Measurements from ENCODE around the gene ARNT2.

The ARNT2 gene

GRCh38 chr15:80584973-80585525 lies 180.9 kb downstream of the ARNT2 start:
- H3K4me3 ChIP-seq (ENCODE audit: insufficient read depth in 1 of 2, low read depth in 1 of 2, low read length in 2 of 2): no peak overlapping the region
- H3K27me3 ChIP-seq (ENCODE audit: control insufficient read depth in 1 of 2, insufficient read depth in 1 of 2, low read length in 2 of 2): no peaks in the 10 kb centered on the region
- H3K9me3 ChIP-seq (ENCODE audit: control insufficient read depth, low read length): no peaks in the 10 kb centered on the region
- WGBS: 87% methylated on average over 3 of the region's 3 CpGs
- H3K4me2 ChIP-seq (ENCODE audit: low read length, poor library complexity, severe bottlenecking): no peak overlapping the region
- peaks cover 17% of the 10 kb centered on the region for H3K4me1 ChIP-seq (ENCODE audit: control insufficient read depth, insufficient read depth, low read depth, low read length)
- no peak overlapping the region for H3K27ac ChIP-seq (ENCODE audit: low read length, poor library complexity, severe bottlenecking)
- H4K8ac ChIP-seq (ENCODE audit: low read length): no peak overlapping the region
- H2AK5ac ChIP-seq (ENCODE audit: low read length, severe bottlenecking): no peak overlapping the region
- H3K14ac ChIP-seq (ENCODE audit: low read length in 2 of 2): no peak overlapping the region
- H2AFZ ChIP-seq (ENCODE audit: low read depth, low read length): no peak overlapping the region
- H2BK15ac ChIP-seq (ENCODE audit: low read depth, poor library complexity, severe bottlenecking): no peak overlapping the region
- H3K23ac ChIP-seq (ENCODE audit: low read length in 2 of 2): no peak overlapping the region
- DNase-seq: no peak
- no peak overlapping the region for H4K91ac ChIP-seq (ENCODE audit: low read length)
- H3K18ac ChIP-seq (ENCODE audit: low read depth in 1 of 2, low read length in 2 of 2): no peak overlapping the region
- H2BK120ac ChIP-seq (ENCODE audit: low read depth, low read length): no peak overlapping the region
- H2BK5ac ChIP-seq (ENCODE audit: low read depth, low read length, poor library complexity, severe bottlenecking): no peak overlapping the region
- no peak overlapping the region for H2BK12ac ChIP-seq (ENCODE audit: low read length in 2 of 2)
- no peak overlapping the region for H3K9ac ChIP-seq (ENCODE audit: low read length)
- peaks cover 47 to 48% of the 10 kb centered on the region in 2 experiments for H3K36me3 ChIP-seq (ENCODE audit: control insufficient read depth in 1 of 2, insufficient read depth in 2 of 2, low read depth in 1 of 2, low read length in 2 of 2)
- H3K79me1 ChIP-seq (replicated peaks; ENCODE audit: low read length, poor library complexity, severe bottlenecking): no peaks in the 10 kb centered on the region
- no peak overlapping the region for H3K4ac ChIP-seq (ENCODE audit: low read depth in 1 of 2, low read length in 2 of 2)

GRCh38 chr15:80585544-80586018 lies 181.4 kb downstream of the ARNT2 start:
- H3K4me3 ChIP-seq (ENCODE audit: insufficient read depth in 1 of 2, low read depth in 1 of 2, low read length in 2 of 2): no peak overlapping the region
- H3K4me1 ChIP-seq (ENCODE audit: control insufficient read depth, insufficient read depth, low read depth, low read length): peaks cover 12% of the 10 kb centered on the region
- no peak overlapping the region for H3K14ac ChIP-seq (ENCODE audit: low read length in 2 of 2)
- no peak overlapping the region for H2BK15ac ChIP-seq (ENCODE audit: low read depth, poor library complexity, severe bottlenecking)
- peaks cover 44 to 46% of the 10 kb centered on the region in 2 experiments for H3K36me3 ChIP-seq (ENCODE audit: control insufficient read depth in 1 of 2, insufficient read depth in 2 of 2, low read depth in 1 of 2, low read length in 2 of 2)
- no peak overlapping the region for H2BK120ac ChIP-seq (ENCODE audit: low read depth, low read length)
- H3K18ac ChIP-seq (ENCODE audit: low read depth in 1 of 2, low read length in 2 of 2): no peak overlapping the region
- H3K4me2 ChIP-seq (ENCODE audit: low read length, poor library complexity, severe bottlenecking): no peak overlapping the region
- H3K9me3 ChIP-seq (ENCODE audit: control insufficient read depth, low read length): no peaks in the 10 kb centered on the region
- no peak overlapping the region for H3K23ac ChIP-seq (ENCODE audit: low read length in 2 of 2)
- no peaks in the 10 kb centered on the region for H3K27me3 ChIP-seq (ENCODE audit: control insufficient read depth in 1 of 2, insufficient read depth in 1 of 2, low read length in 2 of 2)
- no peak overlapping the region for H3K4ac ChIP-seq (ENCODE audit: low read depth in 1 of 2, low read length in 2 of 2)
- no peak for DNase-seq
- H2BK12ac ChIP-seq (ENCODE audit: low read length in 2 of 2): no peak overlapping the region
- H4K8ac ChIP-seq (ENCODE audit: low read length): no peak overlapping the region
- 90% methylated on average over 6 of the region's 6 CpGs for WGBS
- no peak overlapping the region for H3K27ac ChIP-seq (ENCODE audit: low read length, poor library complexity, severe bottlenecking)
- H2BK5ac ChIP-seq (ENCODE audit: low read depth, low read length, poor library complexity, severe bottlenecking): no peak overlapping the region
- no peak overlapping the region for H2AFZ ChIP-seq (ENCODE audit: low read depth, low read length)
- H3K9ac ChIP-seq (ENCODE audit: low read length): no peak overlapping the region
- H3K79me1 ChIP-seq (replicated peaks; ENCODE audit: low read length, poor library complexity, severe bottlenecking): no peaks in the 10 kb centered on the region
- H2AK5ac ChIP-seq (ENCODE audit: low read length, severe bottlenecking): no peak overlapping the region
- H4K91ac ChIP-seq (ENCODE audit: low read length): no peak overlapping the region

- Histone ChIP-seq H3K79me1 (replicated peaks; ENCODE audit: low read length, poor library complexity, severe bottlenecking) (no peaks in the 10 kb centered on the region), H3K36me3 (ENCODE audit: control insufficient read depth in 1 of 2, insufficient read depth in 2 of 2, low read depth in 1 of 2, low read length in 2 of 2) (peaks cover 40 to 45% of the 10 kb centered on the region in 2 experiments), H3K4me2 (ENCODE audit: low read length, poor library complexity, severe bottlenecking) (no peak overlapping the region), H2AK5ac (ENCODE audit: low read length, severe bottlenecking) (no peak overlapping the region), H3K27ac (ENCODE audit: low read length, poor library complexity, severe bottlenecking) (no peak overlapping the region), H3K4me3 (ENCODE audit: insufficient read depth in 1 of 2, low read depth in 1 of 2, low read length in 2 of 2) (no peak overlapping the region), H2AFZ (ENCODE audit: low read depth, low read length) (no peak overlapping the region), H3K27me3 (ENCODE audit: control insufficient read depth in 1 of 2, insufficient read depth in 1 of 2, low read length in 2 of 2) (no peaks in the 10 kb centered on the region), H2BK5ac (ENCODE audit: low read depth, low read length, poor library complexity, severe bottlenecking) (no peak overlapping the region), H3K4ac (ENCODE audit: low read depth in 1 of 2, low read length in 2 of 2) (no peak overlapping the region), H3K9me3 (ENCODE audit: control insufficient read depth, low read length) (no peaks in the 10 kb centered on the region), H4K91ac (ENCODE audit: low read length) (no peak overlapping the region), H2BK15ac (ENCODE audit: low read depth, poor library complexity, severe bottlenecking) (no peak overlapping the region), H2BK12ac (ENCODE audit: low read length in 2 of 2) (no peak overlapping the region), H3K4me1 (ENCODE audit: control insufficient read depth, insufficient read depth, low read depth, low read length) (peaks cover 12% of the 10 kb centered on the region), H3K23ac (ENCODE audit: low read length in 2 of 2) (no peak overlapping the region), H3K14ac (ENCODE audit: low read length in 2 of 2) (no peak overlapping the region), H3K9ac (ENCODE audit: low read length) (no peak overlapping the region), H2BK120ac (ENCODE audit: low read depth, low read length) (no peak overlapping the region), H3K18ac (ENCODE audit: low read depth in 1 of 2, low read length in 2 of 2) (no peak overlapping the region), H4K8ac (ENCODE audit: low read length) (no peak overlapping the region)
- no peak for DNase-seq
- WGBS: 90% methylated on average over 4 of the region's 4 CpGs
Measured at GRCh38 chr15:80586161-80586560, 182.0 kb downstream of the ARNT2 start.

- no peak for DNase-seq
- Histone ChIP-seq H2BK5ac (ENCODE audit: low read depth, low read length, poor library complexity, severe bottlenecking) (no peak overlapping the region), H3K14ac (ENCODE audit: low read length in 2 of 2) (no peak overlapping the region), H3K36me3 (ENCODE audit: control insufficient read depth in 1 of 2, insufficient read depth in 2 of 2, low read depth in 1 of 2, low read length in 2 of 2) (peaks cover 44 to 48% of the 10 kb centered on the region in 2 experiments), H4K8ac (ENCODE audit: low read length) (no peak overlapping the region), H3K9ac (ENCODE audit: low read length) (no peak overlapping the region), H3K4me2 (ENCODE audit: low read length, poor library complexity, severe bottlenecking) (no peak overlapping the region), H3K4ac (ENCODE audit: low read depth in 1 of 2, low read length in 2 of 2) (no peak overlapping the region), H3K23ac (ENCODE audit: low read length in 2 of 2) (no peak overlapping the region), H3K27ac (ENCODE audit: low read length, poor library complexity, severe bottlenecking) (no peak overlapping the region), H2AFZ (ENCODE audit: low read depth, low read length) (no peak overlapping the region), H3K9me3 (ENCODE audit: control insufficient read depth, low read length) (no peaks in the 10 kb centered on the region), H4K91ac (ENCODE audit: low read length) (no peak overlapping the region), H2BK120ac (ENCODE audit: low read depth, low read length) (no peak overlapping the region), H3K79me1 (replicated peaks; ENCODE audit: low read length, poor library complexity, severe bottlenecking) (no peaks in the 10 kb centered on the region), H3K27me3 (ENCODE audit: control insufficient read depth in 1 of 2, insufficient read depth in 1 of 2, low read length in 2 of 2) (no peaks in the 10 kb centered on the region), H3K4me3 (ENCODE audit: insufficient read depth in 1 of 2, low read depth in 1 of 2, low read length in 2 of 2) (no peak overlapping the region), H2AK5ac (ENCODE audit: low read length, severe bottlenecking) (no peak overlapping the region), H3K4me1 (ENCODE audit: control insufficient read depth, insufficient read depth, low read depth, low read length) (peaks cover 11% of the 10 kb centered on the region), H2BK12ac (ENCODE audit: low read length in 2 of 2) (no peak overlapping the region), H3K18ac (ENCODE audit: low read depth in 1 of 2, low read length in 2 of 2) (no peak overlapping the region), H2BK15ac (ENCODE audit: low read depth, poor library complexity, severe bottlenecking) (no peak overlapping the region)
- 79% methylated on average over 1 of the region's 2 CpGs for WGBS
Measured at GRCh38 chr15:80587007-80587406, 182.8 kb downstream of the ARNT2 start.

Measured in mesenchymal stem cell (in vitro differentiated cells and primary cell).